Measurements from ENCODE around the gene VPS13D.

The VPS13D gene

DNA sequence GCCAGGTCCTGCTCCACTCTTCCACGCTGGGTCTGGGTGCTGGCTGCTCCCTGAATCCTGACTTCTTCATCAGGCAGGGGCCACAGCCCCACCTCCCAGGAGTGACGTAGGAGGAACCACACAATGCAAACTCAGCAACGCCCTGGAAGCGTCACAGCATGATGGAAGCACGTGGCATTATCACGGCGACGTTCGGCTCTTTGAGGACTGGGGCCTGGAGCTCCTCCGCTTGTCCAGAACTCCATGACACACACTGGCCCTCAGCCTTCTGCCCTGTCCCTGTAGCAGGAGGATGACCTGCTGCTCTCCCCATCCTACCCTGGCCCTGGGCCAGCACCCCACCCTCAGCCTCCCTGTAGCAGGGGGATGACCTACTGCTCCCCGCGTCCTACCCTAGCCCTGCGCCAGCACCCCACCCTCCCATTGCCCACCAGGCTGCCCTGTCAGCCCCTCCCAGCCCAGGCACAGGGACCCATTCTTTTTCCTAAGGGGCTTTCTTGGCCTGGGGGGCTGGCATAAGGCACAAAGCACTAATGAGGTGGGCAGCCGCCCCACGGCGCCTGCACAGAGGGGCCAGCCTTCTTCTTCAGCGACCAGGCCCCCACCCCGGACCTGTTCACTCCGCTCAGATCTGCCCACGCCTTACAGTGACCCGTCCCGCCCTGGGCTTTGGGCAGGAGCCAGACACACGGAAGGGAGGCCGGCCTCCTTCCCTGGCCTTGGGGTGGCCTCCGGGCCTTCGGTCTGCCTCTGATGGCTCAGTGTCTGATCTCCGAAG is 322.5 kb downstream of the VPS13D start:
- TF ChIP-seq, protein P1, sequence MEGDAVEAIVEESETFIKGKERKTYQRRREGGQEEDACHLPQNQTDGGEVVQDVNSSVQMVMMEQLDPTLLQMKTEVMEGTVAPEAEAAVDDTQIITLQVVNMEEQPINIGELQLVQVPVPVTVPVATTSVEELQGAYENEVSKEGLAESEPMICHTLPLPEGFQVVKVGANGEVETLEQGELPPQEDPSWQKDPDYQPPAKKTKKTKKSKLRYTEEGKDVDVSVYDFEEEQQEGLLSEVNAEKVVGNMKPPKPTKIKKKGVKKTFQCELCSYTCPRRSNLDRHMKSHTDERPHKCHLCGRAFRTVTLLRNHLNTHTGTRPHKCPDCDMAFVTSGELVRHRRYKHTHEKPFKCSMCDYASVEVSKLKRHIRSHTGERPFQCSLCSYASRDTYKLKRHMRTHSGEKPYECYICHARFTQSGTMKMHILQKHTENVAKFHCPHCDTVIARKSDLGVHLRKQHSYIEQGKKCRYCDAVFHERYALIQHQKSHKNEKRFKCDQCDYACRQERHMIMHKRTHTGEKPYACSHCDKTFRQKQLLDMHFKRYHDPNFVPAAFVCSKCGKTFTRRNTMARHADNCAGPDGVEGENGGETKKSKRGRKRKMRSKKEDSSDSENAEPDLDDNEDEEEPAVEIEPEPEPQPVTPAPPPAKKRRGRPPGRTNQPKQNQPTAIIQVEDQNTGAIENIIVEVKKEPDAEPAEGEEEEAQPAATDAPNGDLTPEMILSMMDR (IDR thresholded peaks at IDR 0.05; ENCODE audit: control insufficient read depth, extremely low read depth, insufficient read depth) = no peak
- no peak overlapping the region for H3K4me3 ChIP-seq (ENCODE audit: low read depth, low read length)
- no peak for DNase-seq (ENCODE audit: low read depth)

DNA sequence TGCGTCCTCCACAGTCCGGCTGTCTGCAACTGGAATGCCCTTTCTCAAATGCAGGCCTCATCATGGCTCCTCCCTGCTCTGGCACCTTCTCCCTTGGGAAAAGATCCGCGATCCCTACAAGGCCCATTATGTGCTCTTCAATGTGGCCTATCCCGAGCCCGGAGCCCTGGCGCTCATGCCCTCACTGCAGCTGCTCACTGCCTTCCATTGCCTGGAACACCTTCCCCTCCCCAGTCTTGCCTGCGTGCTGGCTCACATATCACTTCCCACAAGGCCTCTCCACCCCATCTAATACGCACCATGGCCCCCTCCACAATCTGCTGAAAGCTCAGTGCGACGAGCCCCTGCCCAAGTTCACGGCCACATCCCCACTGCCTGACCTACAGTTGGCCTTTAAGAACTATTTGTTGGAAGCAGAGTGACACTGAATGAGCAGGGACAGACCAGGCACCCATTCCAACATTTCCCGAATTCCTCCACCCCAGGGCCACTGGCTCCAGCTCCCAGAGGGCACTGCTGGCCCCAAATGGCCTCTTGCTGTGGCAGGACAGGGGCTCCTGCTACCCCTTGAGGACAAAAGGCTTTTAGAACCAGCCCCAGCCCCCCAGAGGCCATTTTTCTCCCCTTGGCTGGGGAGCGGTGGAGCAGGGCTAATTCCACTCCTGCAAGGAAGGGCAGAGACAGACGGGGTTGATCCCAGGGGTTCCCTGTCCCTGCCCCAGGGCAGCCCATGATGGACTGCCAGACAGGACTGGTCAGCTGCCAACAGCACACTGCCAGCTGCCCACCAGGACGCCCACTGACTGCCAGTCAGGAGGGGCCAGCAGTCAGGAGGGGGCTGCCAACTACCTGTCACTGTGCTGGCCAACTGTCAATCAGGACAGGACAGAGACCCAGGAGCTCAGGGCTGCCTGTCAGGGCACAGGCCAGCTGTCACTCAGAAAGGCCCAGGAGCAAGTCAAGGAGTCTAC is 323.4 kb downstream of the VPS13D start:
- no peak overlapping the region for H3K4me3 ChIP-seq (ENCODE audit: low read depth, low read length)
- DNase-seq (ENCODE audit: low read depth) = no peak
- TF ChIP-seq, protein P1 (IDR thresholded peaks at IDR 0.05; ENCODE audit: control insufficient read depth, extremely low read depth, insufficient read depth) = no peak

DNA sequence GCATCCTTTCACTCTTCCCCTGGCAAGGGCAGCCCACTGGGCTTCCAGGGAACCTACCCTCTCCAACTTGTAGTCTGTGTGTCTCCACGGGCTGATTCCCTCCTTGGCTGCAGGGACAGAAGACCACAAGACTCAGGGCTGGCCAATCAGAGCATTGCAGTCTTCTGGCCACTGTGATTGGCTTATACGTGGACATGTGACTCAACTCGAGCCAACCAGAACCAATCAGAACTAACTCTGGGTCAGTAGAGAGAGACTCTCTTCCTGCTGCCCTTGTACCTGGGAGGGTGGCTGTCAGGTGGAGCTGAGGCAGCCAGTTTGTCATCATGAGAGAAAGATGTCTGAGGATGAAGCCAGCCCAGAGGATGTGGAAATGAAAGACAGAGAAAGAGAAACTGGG is 324.1 kb downstream of the VPS13D start:
- no peak for DNase-seq (ENCODE audit: low read depth)
- no peak overlapping the region for H3K4me3 ChIP-seq (ENCODE audit: low read depth, low read length)
- TF ChIP-seq, protein P1 (IDR thresholded peaks at IDR 0.05; ENCODE audit: control insufficient read depth, extremely low read depth, insufficient read depth) = no peak

DNA sequence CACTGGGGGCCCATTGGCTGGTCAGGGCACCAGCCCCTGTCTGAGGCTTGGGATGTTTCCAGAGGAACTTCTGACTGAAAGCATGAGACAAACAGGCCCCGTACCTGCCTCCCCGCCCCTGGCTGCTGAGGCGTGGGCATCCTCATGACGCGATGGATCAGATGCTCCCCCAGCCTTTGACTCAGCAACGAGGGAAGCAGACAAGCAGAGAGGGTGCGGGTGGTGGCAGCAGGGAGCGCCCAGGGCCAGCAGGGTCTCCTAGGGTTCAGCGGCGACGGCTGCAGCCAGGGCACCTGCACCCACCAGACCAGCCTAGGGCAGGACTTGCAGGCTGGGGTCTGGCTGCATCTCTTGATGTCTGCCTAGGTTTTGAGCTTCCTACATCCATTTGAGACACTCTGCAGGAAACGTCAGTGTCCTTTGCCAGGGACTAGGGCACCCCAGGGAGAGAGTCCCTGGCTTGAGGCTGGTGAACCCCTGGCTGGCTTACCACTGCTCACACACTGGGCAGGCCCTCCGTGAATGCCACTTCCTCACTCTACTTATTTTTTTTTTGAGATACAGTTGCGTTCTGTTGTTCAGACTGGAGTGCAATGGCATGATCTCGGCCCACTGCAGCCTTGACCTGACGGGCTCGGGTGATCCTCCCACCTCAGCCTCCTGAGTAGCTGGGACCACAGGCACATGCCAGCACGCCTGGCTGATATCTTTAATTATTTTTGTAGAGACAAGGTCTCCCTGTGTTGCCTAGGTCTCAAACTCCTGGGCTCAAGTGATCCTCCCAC is 324.9 kb downstream of the VPS13D start:
- H3K4me3 ChIP-seq (ENCODE audit: low read depth, low read length) = no peak overlapping the region
- TF ChIP-seq, protein P1 (IDR thresholded peaks at IDR 0.05; ENCODE audit: control insufficient read depth, extremely low read depth, insufficient read depth) = no peak
- no peak for DNase-seq (ENCODE audit: low read depth)

DNA sequence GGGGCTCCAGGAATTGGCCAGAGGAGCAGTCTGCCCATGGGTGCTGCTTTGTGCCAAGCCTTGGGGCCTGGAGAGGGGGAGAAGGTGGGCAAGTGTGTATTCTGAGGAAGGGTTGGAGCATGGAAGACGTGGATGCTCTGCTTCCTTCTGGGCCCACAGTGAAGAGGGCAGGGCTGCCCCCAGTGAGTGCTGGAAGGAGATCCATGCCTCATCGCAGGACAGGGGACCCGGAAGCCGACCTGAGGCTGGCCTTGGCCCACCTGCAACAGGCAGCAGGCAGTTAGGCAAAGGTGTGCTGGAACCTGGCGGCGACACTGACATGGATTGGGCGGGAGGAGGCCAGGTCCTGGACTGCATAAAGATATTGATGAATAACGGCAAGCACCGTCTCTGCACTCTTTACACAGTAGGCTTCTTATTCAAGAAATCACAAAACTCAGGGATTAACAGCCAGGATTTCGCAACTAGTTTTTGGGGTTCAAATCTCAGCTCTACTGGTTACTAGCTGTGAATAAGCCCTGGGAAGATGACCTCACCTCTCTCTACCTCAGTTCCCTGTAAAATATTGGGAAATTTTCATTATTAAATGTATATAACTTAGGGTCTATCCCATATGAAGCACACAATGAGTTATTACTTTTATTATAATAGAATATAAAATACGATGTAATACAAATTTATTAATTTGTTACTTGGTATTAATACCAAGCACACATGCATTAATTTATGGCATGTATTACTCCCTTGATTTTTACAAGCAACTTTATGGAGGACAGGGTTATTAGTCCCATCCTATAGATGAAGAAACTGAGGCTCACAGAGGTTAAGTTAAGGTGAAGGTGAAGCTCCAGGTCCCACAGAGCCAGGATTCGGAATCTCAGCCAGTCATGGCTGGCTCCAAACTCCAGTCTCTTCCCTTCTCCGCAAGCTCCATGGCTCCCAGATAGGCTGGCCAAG is 325.9 kb downstream of the VPS13D start:
- no peak for DNase-seq (ENCODE audit: low read depth)
- H3K4me3 ChIP-seq (ENCODE audit: low read depth, low read length) = no peak overlapping the region
- TF ChIP-seq, protein P1 (IDR thresholded peaks at IDR 0.05; ENCODE audit: control insufficient read depth, extremely low read depth, insufficient read depth) = no peak

All from LNCaP clone FGC (cell line).